ENCODE data around the gene SPA17. TPM values are rescaled to one million over a fixed set of nuclear protein-coding genes. Genes with fewer than 3 reads are reported as not detected.

Gene SPA17
- total and polyA plus RNA-seq, 2 of the 4 experiments (the other 2 are of a cell fraction), result 9.9 to 10.6 TPM

GRCh38 chr11:124674168-124674517, 439 bp downstream of the SPA17 start:
- Histone ChIP-seq H2AFZ (replicated peaks; ENCODE audit: low read length, poor library complexity) (peak overlapping the region; percentile 96), H3K27me3 (ENCODE audit: control insufficient read depth, insufficient read depth, low read length) (no peaks in the 10 kb centered on the region), H4K91ac (ENCODE audit: insufficient read depth, low read depth, low read length) (peak overlapping the region; percentile 84), H4K20me1 (ENCODE audit: insufficient read depth, low read length) (no peaks in the 10 kb centered on the region), H2AK5ac (ENCODE audit: low read depth, low read length) (peak overlapping the region; percentile 83; the same call in 1 of the 2 replicates), H3K23ac (ENCODE audit: low read depth, low read length) (no peak overlapping the region), H3K9ac (ENCODE audit: low read depth, low read length) (peak overlapping the region; percentile 85), H3K9me1 (ENCODE audit: insufficient read depth, low read length) (peaks cover 4% of the 10 kb centered on the region; the same call in 1 of the 2 replicates), H3K36me3 (ENCODE audit: control insufficient read depth, insufficient read depth, low read length) (no peaks in the 10 kb centered on the region), H3K14ac (replicated peaks; ENCODE audit: low read depth, low read length) (peak overlapping the region; percentile 33), H2BK15ac (ENCODE audit: low read depth, low read length) (peak overlapping the region; percentile 53; the same call in 1 of the 3 replicates), H4K8ac (ENCODE audit: low read depth in 2 of 2, low read length in 2 of 2) (peak overlapping the region; percentile 46 to 94; a peak in 3 of 4 replicates), H3K4ac (ENCODE audit: low read depth, low read length) (peak overlapping the region; percentile 84), H3K4me1 (ENCODE audit: control insufficient read depth, insufficient read depth, low read length) (peaks cover 9% of the 10 kb centered on the region), H2BK5ac (ENCODE audit: low read depth, low read length, poor library complexity, severe bottlenecking) (peak overlapping the region; percentile 53), H3K4me2 (ENCODE audit: low read depth, low read length) (peak overlapping the region; percentile 75), H3K9me3 (ENCODE audit: control insufficient read depth, insufficient read depth, low read length) (no peaks in the 10 kb centered on the region), H3K27ac (ENCODE audit: insufficient read depth, low read length) (peak overlapping the region; percentile 74), H2BK20ac (ENCODE audit: low read depth, low read length) (peak overlapping the region; percentile 22), H3K56ac (ENCODE audit: extremely low read depth, insufficient read depth, low read length) (peak overlapping the region; percentile 81), H4K5ac (ENCODE audit: low read depth, low read length) (no peak overlapping the region), H2BK120ac (ENCODE audit: low read depth, low read length) (0 out of 2 replicates have a peak overlapping the region, but pooled peaks have one; percentile 16), H2AK9ac (replicated peaks; ENCODE audit: low read depth, low read length, poor library complexity) (peak overlapping the region; percentile 69), H3K4me3 (ENCODE audit: insufficient read depth, low read depth, low read length) (peak overlapping the region; percentile 90), H3K18ac (ENCODE audit: low read depth, low read length) (no peak overlapping the region; the same call in 1 of the 2 replicates), H3K79me1 (ENCODE audit: low read depth in 1 of 2, low read length in 2 of 2) (peaks cover 10 to 20% of the 10 kb centered on the region in 2 experiments; a peak in 3 of 4 replicates)
- TF ChIP-seq, protein P1, sequence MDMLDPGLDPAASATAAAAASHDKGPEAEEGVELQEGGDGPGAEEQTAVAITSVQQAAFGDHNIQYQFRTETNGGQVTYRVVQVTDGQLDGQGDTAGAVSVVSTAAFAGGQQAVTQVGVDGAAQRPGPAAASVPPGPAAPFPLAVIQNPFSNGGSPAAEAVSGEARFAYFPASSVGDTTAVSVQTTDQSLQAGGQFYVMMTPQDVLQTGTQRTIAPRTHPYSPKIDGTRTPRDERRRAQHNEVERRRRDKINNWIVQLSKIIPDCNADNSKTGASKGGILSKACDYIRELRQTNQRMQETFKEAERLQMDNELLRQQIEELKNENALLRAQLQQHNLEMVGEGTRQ (IDR thresholded peaks at IDR 0.05; ENCODE audit: low read depth, low read length), result no peak
- no peak for TF ChIP-seq RAD21 (IDR thresholded peaks at IDR 0.05; ENCODE audit: low read length)
- no peak for TF ChIP-seq MAZ (IDR thresholded peaks at IDR 0.05; ENCODE audit: borderline replicate concordance, low read depth, low read length)
- TF ChIP-seq CHD1 (IDR thresholded peaks at IDR 0.05; ENCODE audit: low read depth, low read length), result no peak
- TF ChIP-seq BHLHE40 (IDR thresholded peaks at IDR 0.05; ENCODE audit: low read depth, low read length), result no peak
- TF ChIP-seq CTCF (conservative IDR thresholded peaks at IDR 0.05; ENCODE audit: low read depth, low read length), result no peak
- TF ChIP-seq RCOR1 (IDR thresholded peaks at IDR 0.05; ENCODE audit: insufficient replicate concordance, low read length), result no peak
- no peak for TF ChIP-seq NFE2L2 (IDR thresholded peaks at IDR 0.05; ENCODE audit: low read depth, low read length)
- no peak for TF ChIP-seq SMC3 (IDR thresholded peaks at IDR 0.05; ENCODE audit: low read depth, low read length)
- CTCF ChIA-PET, result interaction anchor here (1.4 kb wide), 1 partner anchor 163 kb away, joined by 3 read pairs; no protein-coding TSS in a partner anchor
- POLR2A ChIA-PET (ENCODE audit: unreplicated experiment), result interaction anchor here (0.6 kb wide), 2 partner anchors 63 to 877 kb away, joined by 3 to 6 read pairs; no protein-coding TSS in a partner anchor
- DNase-seq (no peak), ATAC-seq (ENCODE audit: low read depth) (no peak)
- BruUV-seq (replicated peaks), result no TSS peak
- intact Hi-C loops (cut with micrococcal nuclease), result loop anchor here (10.0 kb wide), 1 partner anchor 71 kb away; no protein-coding TSS in a partner anchor
- in situ Hi-C loops (cut with MboI; ENCODE audit: low sequenced_read_pairs), result loop anchor here (5.0 to 25.0 kb wide), 2 partner anchors 88 to 738 kb away; partner anchors contain the start of gene ESAM
- dilution Hi-C loops (cut with HindIII; ENCODE audit: low sequenced_read_pairs, unreplicated experiment), result no loop called here
- no CpG with 5 or more reads among the region's 18 CpGs for WGBS, 2 experiments (ENCODE audit: extremely low coverage in 2 of 2, insufficient read length in 1 of 2)
